DMS79 (cell line): ENCODE measurements around the gene ZGPAT.

Experiments
- DNase-seq: peaks from one replicate; lab custom pipeline; 2025; lab: John Stamatoyannopoulos, UW

ZGPAT gene

GRCh38 chr20:63782521-63782971 lies 74.7 kb downstream of the ZGPAT start:
- no peak for DNase-seq

- no peak for DNase-seq
These were observed 76.1 kb downstream of the ZGPAT start for GRCh38 chr20:63783970-63784369.

DNA sequence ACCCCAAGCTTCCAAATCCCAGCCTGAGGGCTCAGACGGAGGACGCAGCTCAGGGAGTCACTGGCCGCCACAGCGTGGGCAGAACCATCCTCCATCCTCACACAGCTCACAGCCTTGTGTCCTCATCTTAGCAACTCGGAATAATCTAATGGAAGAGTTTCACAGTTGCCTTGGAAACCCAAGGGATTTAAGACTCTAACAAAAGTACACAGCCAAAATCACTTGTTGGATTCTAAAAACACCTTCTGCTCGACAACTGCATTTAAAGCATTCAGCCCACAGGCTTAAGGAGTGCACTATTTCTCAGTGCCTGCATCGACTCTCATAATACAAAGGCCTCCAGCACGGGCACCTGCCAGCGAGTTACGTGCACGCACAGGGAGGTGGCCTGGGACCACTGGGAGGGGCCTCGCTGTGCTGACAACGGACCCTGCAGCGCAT lies 77.9 kb downstream of the ZGPAT start:
- DNase-seq: no peak
